ENCODE results near the gene RHOF.

The RHOF gene

DNA sequence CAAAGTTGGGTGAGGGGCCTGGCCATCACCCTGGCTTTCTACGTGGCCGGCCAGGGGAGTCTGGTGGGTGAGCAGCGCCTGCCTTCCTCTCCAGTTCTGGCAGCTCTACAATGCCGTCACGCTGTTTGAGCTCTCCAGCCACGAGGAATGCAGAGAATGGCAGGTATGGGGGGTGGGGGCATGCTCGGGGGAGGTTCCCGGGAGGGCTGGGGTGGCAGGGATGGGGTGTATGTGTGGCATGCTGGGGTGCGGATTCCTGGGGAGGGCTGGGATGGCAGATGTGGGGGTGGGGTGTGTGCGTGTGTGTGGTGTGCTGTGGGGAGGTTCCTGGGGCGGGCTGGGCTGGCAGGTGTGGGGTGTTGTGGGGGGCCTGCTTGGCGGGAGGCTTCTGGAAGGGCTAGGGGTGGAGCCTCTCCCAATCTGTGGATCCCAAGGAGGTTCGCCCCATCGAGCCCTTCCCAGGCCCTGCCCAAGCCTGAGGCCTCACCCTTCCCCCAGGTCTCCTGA lies 18.5 kb downstream of the RHOF start:
- TF ChIP-seq, protein P1, sequence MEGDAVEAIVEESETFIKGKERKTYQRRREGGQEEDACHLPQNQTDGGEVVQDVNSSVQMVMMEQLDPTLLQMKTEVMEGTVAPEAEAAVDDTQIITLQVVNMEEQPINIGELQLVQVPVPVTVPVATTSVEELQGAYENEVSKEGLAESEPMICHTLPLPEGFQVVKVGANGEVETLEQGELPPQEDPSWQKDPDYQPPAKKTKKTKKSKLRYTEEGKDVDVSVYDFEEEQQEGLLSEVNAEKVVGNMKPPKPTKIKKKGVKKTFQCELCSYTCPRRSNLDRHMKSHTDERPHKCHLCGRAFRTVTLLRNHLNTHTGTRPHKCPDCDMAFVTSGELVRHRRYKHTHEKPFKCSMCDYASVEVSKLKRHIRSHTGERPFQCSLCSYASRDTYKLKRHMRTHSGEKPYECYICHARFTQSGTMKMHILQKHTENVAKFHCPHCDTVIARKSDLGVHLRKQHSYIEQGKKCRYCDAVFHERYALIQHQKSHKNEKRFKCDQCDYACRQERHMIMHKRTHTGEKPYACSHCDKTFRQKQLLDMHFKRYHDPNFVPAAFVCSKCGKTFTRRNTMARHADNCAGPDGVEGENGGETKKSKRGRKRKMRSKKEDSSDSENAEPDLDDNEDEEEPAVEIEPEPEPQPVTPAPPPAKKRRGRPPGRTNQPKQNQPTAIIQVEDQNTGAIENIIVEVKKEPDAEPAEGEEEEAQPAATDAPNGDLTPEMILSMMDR (conservative IDR thresholded peaks at IDR 0.05): no peak
- no peak overlapping the region; the same call in 1 of the 2 replicates for H3K27ac ChIP-seq

DNA sequence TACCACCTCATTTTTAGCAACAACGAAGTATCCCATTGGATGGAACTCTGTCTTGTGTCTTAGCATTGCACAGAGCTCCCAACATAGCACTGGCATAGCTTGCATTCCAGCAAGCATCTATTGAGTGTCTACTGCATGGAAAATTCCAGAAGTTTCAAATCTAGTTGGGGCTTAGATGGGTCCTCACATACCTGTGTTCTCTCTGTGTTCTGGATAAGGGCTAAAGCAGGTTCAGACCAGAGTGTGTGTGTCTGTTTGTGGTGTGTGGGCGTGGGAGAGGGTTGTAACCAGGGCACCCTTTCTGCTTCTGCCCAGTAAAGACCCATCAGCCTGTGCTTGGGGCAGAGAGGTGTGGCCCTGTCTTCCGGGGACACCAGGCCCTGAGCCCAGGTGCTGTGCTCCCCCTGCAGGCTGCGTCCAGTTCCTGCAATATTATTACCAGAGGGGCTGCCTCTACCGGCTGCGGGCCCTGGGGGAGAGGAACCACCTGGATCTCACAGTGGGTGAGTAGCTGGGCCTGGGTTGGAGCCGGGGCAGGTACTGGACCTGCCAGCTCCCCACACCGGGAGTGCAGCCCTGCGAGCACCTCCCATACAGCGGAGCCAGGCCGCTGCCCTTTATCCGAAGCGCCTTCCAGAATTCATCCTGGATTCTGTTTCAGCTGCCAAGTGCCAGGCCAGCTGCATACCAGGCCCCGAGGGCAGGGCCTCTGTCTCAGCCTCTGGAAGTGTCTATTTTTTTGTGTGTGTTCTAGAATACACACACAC lies 20.3 kb downstream of the RHOF start:
- TF ChIP-seq, protein P1 (conservative IDR thresholded peaks at IDR 0.05): peak; percentile 98
- H3K27ac ChIP-seq: peak overlapping the region; percentile 56

DNA sequence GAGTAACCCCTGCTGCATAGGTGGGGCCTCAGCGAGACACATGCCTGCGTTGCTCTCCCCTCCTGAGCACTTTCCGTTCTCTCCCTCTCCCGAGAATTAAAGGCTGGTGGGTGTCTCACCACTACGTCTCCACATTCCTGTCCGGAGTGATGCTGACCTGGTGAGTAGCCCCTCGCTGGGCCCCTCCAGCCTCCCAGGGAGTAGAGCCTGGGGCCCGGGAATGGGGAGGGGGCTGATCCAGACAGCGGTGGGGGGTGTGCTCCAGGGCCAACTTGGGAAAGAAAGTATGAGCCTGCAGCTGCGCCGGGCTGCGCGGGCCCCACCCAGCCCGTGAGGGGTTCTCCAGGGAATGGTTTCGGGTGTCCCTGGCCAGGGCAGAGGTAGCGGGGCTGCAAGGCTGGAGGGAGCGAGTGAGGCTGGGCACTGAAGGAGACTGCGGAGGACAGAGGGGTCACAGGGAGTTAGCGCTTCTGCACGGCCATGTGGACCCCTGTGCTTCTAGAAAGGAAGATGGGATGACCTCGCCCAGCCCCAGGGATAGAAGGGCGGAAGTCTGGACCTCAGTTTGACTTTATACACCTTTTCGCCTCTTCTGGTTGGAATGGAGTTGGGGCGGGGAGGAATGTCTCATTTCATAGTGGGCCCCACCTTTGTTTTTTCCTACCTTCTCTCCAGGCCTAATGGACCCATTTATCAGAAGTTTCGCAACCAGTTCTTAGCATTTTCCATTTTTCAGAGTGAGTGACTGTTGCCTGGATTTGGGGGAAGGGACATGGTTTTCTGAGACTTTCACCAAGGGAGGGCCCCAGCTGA lies 22.5 kb downstream of the RHOF start:
- H3K27ac ChIP-seq: no peak overlapping the region
- TF ChIP-seq, protein P1 (conservative IDR thresholded peaks at IDR 0.05): no peak

DNA sequence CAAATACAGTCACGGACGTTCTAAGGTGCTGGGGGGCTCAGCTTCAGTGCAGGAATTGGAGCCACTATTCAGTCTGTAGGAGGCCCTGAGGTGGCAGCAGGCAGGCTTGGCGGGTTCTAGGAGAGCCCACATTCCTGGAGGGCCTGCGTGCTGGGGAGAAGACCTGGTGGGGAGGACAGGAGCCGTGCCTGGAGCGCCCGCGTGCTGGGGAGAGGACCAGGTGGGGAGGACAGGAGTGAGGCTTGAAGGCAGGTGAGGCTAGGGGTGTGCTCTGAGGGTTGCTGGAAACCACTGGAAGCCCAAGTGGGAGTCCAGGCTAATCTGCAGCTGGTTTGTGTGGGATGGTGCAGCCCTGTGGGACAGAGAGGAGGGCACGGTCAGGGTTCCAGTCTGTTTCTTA lies 23.1 kb downstream of the RHOF start:
- 0 out of 2 replicates have a peak overlapping the region, but pooled peaks have one; percentile 1 for H3K27ac ChIP-seq
- TF ChIP-seq, protein P1 (conservative IDR thresholded peaks at IDR 0.05): no peak

DNA sequence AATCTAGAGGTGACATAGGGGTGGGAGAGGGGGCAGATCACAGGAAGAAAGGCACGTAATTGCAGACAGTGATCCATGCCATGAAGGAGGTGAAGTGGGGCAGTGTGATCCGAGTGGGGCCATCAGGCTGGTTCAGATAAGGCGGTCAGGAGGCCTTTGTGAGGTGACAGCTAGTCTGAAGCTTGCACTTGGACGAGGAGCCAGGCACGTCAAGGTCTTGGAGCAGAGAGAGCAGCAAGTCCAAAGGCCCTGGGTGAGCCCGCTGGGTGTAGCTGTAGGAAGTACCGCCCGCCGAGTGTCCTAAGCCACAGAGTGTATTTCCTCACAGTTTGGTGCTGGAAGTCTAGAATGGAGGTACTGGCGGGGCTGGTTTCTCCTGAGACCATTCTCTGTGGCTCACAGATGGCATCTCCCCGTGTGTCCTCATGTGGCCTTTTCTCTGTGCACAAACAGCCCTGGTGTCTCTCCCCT lies 23.6 kb downstream of the RHOF start:
- 0 out of 2 replicates have a peak overlapping the region, but pooled peaks have one; percentile 1 for H3K27ac ChIP-seq

DNA sequence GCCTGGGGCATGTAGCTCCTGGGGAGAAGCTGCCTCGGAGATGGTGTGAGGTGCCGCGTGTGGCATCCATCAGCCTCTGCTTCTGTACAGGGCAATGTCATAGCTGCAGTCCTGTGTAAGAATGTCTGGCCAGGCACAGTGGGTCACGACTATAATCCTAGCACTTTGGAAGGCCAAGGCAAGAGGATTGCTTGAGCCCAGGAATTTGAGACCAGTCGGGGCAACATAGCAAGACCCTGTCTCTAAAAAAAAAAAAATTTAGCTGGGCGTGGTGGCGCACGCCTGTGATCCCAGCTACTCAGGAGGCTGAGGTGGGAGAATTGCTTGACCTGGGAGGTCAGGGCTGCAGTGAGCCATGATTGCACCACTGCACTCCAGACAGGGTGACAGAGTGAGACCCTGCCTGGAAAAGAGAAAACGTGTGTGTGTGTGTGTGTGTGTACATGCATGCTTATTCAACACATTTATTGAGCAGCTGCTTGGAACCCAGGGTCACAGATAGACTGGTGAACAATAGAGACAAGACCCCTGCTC lies 24.1 kb downstream of the RHOF start:
- no peak overlapping the region for H3K27ac ChIP-seq
- TF ChIP-seq, protein P1 (conservative IDR thresholded peaks at IDR 0.05): no peak

More for the DNA sequence above, 23.6 kb downstream of the RHOF start:
- TF ChIP-seq, protein P1 (conservative IDR thresholded peaks at IDR 0.05): no peak
